Mesothelial cell of epicardium (in vitro differentiated cells): ENCODE data around the gene DBX2. TPM values are rescaled to one million over a fixed set of nuclear protein-coding genes. Genes with fewer than 3 reads are reported as not detected.

Source experiments
- DNase-seq, 2 experiments: peaks; one replicate each; pipeline ENCODE4 v3.0.0; 2021; ENCODE audit warnings: low spot score in 2 of 2; ENCODE audit not compliant: unreplicated experiment in 2 of 2
- H3K27ac Mint-ChIP-seq: 2 replicates; pipeline ENCODE4 v1.8.0; 2021; ENCODE audit warnings: mixed read lengths
- H3K27me3 Mint-ChIP-seq: 2 replicates; pipeline ENCODE4 v1.8.0; 2021; ENCODE audit warnings: low read depth, mixed read lengths
- H3K36me3 Mint-ChIP-seq: 2 replicates; pipeline ENCODE4 v1.8.0; 2021; ENCODE audit warnings: mixed read lengths
- H3K4me1 Mint-ChIP-seq: 2 replicates; pipeline ENCODE4 v1.8.0; 2021; ENCODE audit warnings: mixed read lengths
- H3K4me3 Mint-ChIP-seq: 2 replicates; pipeline ENCODE4 v1.8.0; 2021; ENCODE audit warnings: mild to moderate bottlenecking, moderate library complexity, mixed read lengths
- H3K9me3 Mint-ChIP-seq: 2 replicates; pipeline ENCODE4 v1.8.0; 2021; ENCODE audit warnings: mixed read lengths
- CTCF ChIP-seq: fragments of 200-600 bp; sonication (generic); IDR thresholded peaks from one replicate; pipeline ENCODE4 v1.5.0; 2021; ENCODE audit warnings: antibody characterized with exemption; ENCODE audit not compliant: unreplicated experiment
- total RNA-seq: library from RNA; stranded (reverse); gene quantifications from 3 replicates; pipeline ENCODE4 v1.2.1, GENCODE V29; 2021

Gene DBX2
- total RNA-seq, 1 donor from 2014 or later = not detected

DNA sequence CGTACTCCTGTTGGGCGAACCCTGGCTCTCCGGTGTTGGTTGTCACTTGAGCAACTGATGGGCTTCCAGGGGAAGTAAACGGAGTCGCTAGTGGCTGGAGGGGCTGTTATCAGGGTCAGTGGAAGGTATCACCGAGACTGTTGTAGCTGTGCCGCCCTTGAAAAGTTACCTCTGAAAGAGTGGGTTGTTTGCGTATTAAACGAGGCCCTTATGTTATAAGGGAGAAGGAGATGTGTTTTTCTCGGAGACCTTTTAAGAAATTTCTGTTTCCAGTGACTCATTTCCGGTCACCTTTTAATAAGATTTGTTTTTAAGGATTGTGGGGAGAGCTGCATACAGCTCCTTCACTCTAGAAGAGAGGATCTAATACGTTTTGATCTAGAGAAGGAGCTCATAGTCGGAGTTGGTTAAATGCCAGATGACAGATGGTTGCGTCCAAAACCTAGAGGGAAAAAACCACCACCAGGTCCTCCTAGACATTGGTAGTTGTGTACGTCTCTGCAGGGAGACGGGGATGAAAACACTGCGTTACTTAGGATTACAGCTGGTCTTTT, 750 bp upstream of the DBX2 start:
- Mint-ChIP-seq H3K9me3 (no peaks in the 10 kb centered on the region), H3K27me3 (peaks cover 87% of the 10 kb centered on the region)

GRCh38 chr12:45049912-45050750, 768 bp downstream of the DBX2 start:
- no peak for TF ChIP-seq CTCF
- Mint-ChIP-seq H3K9me3 (no peaks in the 10 kb centered on the region), H3K4me1 (peaks cover 10% of the 10 kb centered on the region), H3K27me3 (peaks cover 92% of the 10 kb centered on the region), H3K36me3 (no peaks in the 10 kb centered on the region), H3K4me3 (peak overlapping the region; percentile 51), H3K27ac (no peak overlapping the region)
- peak in 1 of 2 experiments; percentile 39 for DNase-seq

More for the DNA sequence above, 750 bp upstream of the DBX2 start:
- Mint-ChIP-seq H3K36me3 (no peaks in the 10 kb centered on the region), H3K27ac (no peak overlapping the region), H3K4me3 (peak overlapping the region; percentile 72), H3K4me1 (peaks cover 10% of the 10 kb centered on the region)
- no peak for DNase-seq
- TF ChIP-seq CTCF = no peak

DNA sequence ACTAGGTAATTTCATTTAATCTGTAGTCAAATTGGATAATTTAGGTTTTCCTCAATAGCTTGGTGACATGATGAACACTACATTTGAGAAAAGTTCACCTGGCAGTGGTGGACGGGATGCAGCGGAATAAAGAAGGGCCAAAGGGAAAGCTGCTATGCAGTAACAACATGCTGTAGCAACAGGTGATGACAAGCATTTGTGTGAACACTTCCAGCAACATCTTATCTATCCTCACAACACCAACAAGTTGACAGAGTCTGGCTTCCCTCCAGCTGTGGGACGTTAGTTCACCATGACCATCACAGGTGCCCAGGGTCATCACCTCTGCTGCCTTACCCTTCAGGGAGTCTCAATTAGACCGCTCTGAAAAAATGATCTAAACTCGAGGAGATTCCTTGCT, 8.3 kb downstream of the DBX2 start:
- DNase-seq = no peak
- no peaks in the 10 kb centered on the region for H3K9me3 Mint-ChIP-seq
- no peaks in the 10 kb centered on the region for H3K36me3 Mint-ChIP-seq
- H3K27ac Mint-ChIP-seq = no peak overlapping the region
- H3K4me3 Mint-ChIP-seq = no peak overlapping the region
- no peaks in the 10 kb centered on the region for H3K4me1 Mint-ChIP-seq
- peaks cover 59% of the 10 kb centered on the region for H3K27me3 Mint-ChIP-seq
- TF ChIP-seq CTCF = no peak

DNA sequence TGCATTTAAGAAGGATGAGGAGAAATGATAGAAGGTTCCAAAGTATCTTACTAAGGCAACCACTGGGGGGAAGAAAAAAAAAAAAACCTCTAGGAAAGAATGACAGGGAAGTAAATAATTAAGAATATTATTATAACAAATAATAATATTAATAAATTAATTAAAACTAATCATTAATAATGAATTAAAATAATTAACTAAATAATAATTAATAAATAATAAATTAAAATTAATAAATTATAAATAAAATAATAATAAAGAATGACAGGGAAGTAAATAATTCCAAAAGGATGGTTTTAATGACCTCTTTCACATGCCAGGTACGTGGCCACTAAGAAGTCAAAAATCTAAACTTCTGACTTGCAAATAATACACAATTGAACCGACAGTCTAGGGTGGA, 9.9 kb downstream of the DBX2 start:
- no peak overlapping the region for H3K4me3 Mint-ChIP-seq
- H3K36me3 Mint-ChIP-seq = no peaks in the 10 kb centered on the region
- no peaks in the 10 kb centered on the region for H3K9me3 Mint-ChIP-seq
- no peak for DNase-seq
- no peak for TF ChIP-seq CTCF
- no peaks in the 10 kb centered on the region for H3K4me1 Mint-ChIP-seq
- peaks cover 48% of the 10 kb centered on the region for H3K27me3 Mint-ChIP-seq
- H3K27ac Mint-ChIP-seq = no peak overlapping the region

GRCh38 chr12:45039757-45040156, 11.1 kb downstream of the DBX2 start:
- H3K36me3 Mint-ChIP-seq = no peaks in the 10 kb centered on the region
- no peak for DNase-seq
- peaks cover 49% of the 10 kb centered on the region for H3K27me3 Mint-ChIP-seq
- no peak for TF ChIP-seq CTCF
- H3K27ac Mint-ChIP-seq = no peak overlapping the region
- no peaks in the 10 kb centered on the region for H3K9me3 Mint-ChIP-seq
- H3K4me1 Mint-ChIP-seq = no peaks in the 10 kb centered on the region
- no peak overlapping the region for H3K4me3 Mint-ChIP-seq
